Endothelial cell (in vitro differentiated cells): ENCODE results near the gene LRRC70. TPM values are rescaled to one million over a fixed set of nuclear protein-coding genes. Genes with fewer than 3 reads are reported as not detected.

Experiments used
- DNase-seq: peaks from one replicate; pipeline ENCODE4 v3.0.0; 2021; ENCODE audit warnings: low spot score
- H3K27ac Mint-ChIP-seq: one replicate; pipeline ENCODE4 v1.8.0; 2021; ENCODE audit warnings: mixed read lengths, inconsistent platforms; ENCODE audit not compliant: unreplicated experiment
- H3K27me3 Mint-ChIP-seq: one replicate; pipeline ENCODE4 v1.8.0; 2021; ENCODE audit warnings: mild to moderate bottlenecking, moderate library complexity, mixed read lengths, inconsistent platforms; ENCODE audit not compliant: unreplicated experiment
- H3K36me3 Mint-ChIP-seq: one replicate; pipeline ENCODE4 v1.8.0; 2021; ENCODE audit warnings: mild to moderate bottlenecking, low read depth, mixed read lengths, inconsistent platforms; ENCODE audit not compliant: unreplicated experiment
- H3K4me1 Mint-ChIP-seq: one replicate; pipeline ENCODE4 v1.8.0; 2021; ENCODE audit warnings: mild to moderate bottlenecking, mixed read lengths, inconsistent platforms; ENCODE audit not compliant: unreplicated experiment
- H3K4me3 Mint-ChIP-seq: one replicate; pipeline ENCODE4 v1.8.0; 2021; ENCODE audit warnings: mild to moderate bottlenecking, mixed read lengths, inconsistent platforms; ENCODE audit not compliant: unreplicated experiment
- H3K9me3 Mint-ChIP-seq: one replicate; pipeline ENCODE4 v1.8.0; 2021; ENCODE audit warnings: mixed read lengths, inconsistent platforms; ENCODE audit not compliant: unreplicated experiment
- CTCF ChIP-seq: fragments of 200-600 bp; sonication (generic); IDR thresholded peaks from one replicate; pipeline ENCODE4 v1.5.0; 2021; ENCODE audit warnings: antibody characterized with exemption; ENCODE audit not compliant: unreplicated experiment
- total RNA-seq: library from RNA; stranded (reverse); fragmentation: NEBNext Ultra II Directional; extraction: Animal tissue kit (Norgen Biotek cat#: 25700); gene quantifications from one replicate; pipeline ENCODE4 v1.2.1, GENCODE V29; 2021; ENCODE audit not compliant: unreplicated experiment

The LRRC70 gene
- total RNA-seq, 1 donor from 2014 or later, result 35.0 TPM

GRCh38 chr5:62538017-62538942 is 40.3 kb upstream of the LRRC70 start:
- H3K4me1 Mint-ChIP-seq, result no peaks in the 10 kb centered on the region
- H3K9me3 Mint-ChIP-seq, result no peaks in the 10 kb centered on the region
- no peaks in the 10 kb centered on the region for H3K36me3 Mint-ChIP-seq
- no peak overlapping the region for H3K27ac Mint-ChIP-seq
- no peak for TF ChIP-seq CTCF
- no peaks in the 10 kb centered on the region for H3K27me3 Mint-ChIP-seq
- DNase-seq, result no peak
- H3K4me3 Mint-ChIP-seq, result no peak overlapping the region

GRCh38 chr5:62542720-62543119 is 35.9 kb upstream of the LRRC70 start:
- Mint-ChIP-seq H3K9me3 (no peaks in the 10 kb centered on the region), H3K4me3 (no peak overlapping the region), H3K27ac (no peak overlapping the region), H3K36me3 (peaks cover 11% of the 10 kb centered on the region), H3K4me1 (no peaks in the 10 kb centered on the region), H3K27me3 (no peaks in the 10 kb centered on the region)
- DNase-seq, result no peak
- no peak for TF ChIP-seq CTCF

GRCh38 chr5:62547945-62548630 is 30.5 kb upstream of the LRRC70 start:
- no peak overlapping the region for H3K27ac Mint-ChIP-seq
- no peak overlapping the region for H3K4me3 Mint-ChIP-seq
- no peaks in the 10 kb centered on the region for H3K27me3 Mint-ChIP-seq
- H3K4me1 Mint-ChIP-seq, result peaks cover 2% of the 10 kb centered on the region
- H3K36me3 Mint-ChIP-seq, result peaks cover 11% of the 10 kb centered on the region
- H3K9me3 Mint-ChIP-seq, result no peaks in the 10 kb centered on the region
- DNase-seq, result no peak
- no peak for TF ChIP-seq CTCF

GRCh38 chr5:62550103-62550502 is 28.5 kb upstream of the LRRC70 start:
- TF ChIP-seq CTCF, result no peak
- H3K4me1 Mint-ChIP-seq, result peaks cover 5% of the 10 kb centered on the region
- no peaks in the 10 kb centered on the region for H3K27me3 Mint-ChIP-seq
- no peaks in the 10 kb centered on the region for H3K9me3 Mint-ChIP-seq
- DNase-seq, result no peak
- no peak overlapping the region for H3K4me3 Mint-ChIP-seq
- no peaks in the 10 kb centered on the region for H3K36me3 Mint-ChIP-seq
- no peak overlapping the region for H3K27ac Mint-ChIP-seq

- no peaks in the 10 kb centered on the region for H3K27me3 Mint-ChIP-seq
- peaks cover 5% of the 10 kb centered on the region for H3K4me1 Mint-ChIP-seq
- no peaks in the 10 kb centered on the region for H3K9me3 Mint-ChIP-seq
- H3K4me3 Mint-ChIP-seq, result no peak overlapping the region
- no peak for TF ChIP-seq CTCF
- no peaks in the 10 kb centered on the region for H3K36me3 Mint-ChIP-seq
- DNase-seq, result no peak
- no peak overlapping the region for H3K27ac Mint-ChIP-seq
These were observed 22.7 kb upstream of the LRRC70 start for GRCh38 chr5:62555930-62556329.
